ENCODE data around the gene CSMD2. TPM values are rescaled to one million over a fixed set of nuclear protein-coding genes. Genes with fewer than 3 reads are reported as not detected.

The CSMD2 gene
- total RNA-seq, 1 experiment from 2014 or later: not detected

DNA sequence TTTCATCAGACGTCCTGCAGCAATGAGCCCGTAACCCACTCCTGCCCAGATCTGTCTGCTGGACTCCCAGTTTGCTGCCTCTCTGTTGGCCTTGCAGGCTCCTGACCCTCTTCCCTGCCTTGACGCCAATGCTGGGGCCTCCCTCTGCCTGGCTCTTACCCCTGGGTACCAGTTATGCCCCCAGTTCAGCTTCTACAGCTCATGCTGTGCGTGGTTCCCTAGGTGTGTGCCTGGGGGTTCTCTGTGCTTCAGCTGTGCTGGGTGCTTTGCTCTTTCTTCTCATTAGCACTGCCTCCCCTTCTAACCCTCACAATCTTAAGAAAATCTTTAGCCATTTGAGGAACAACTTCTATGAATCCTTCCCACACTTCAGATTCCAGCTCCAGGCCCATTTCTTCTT, 541.2 kb downstream of the CSMD2 start:
- no peak overlapping the region for H3K27ac ChIP-seq

GRCh38 chr1:33622757-33623156, 542.3 kb downstream of the CSMD2 start:
- ChIA-PET CTCF (no interaction called here), POLR2A (ENCODE audit: unreplicated experiment) (no interaction called here)
- Histone ChIP-seq H3K27ac (no peak overlapping the region), H2AFZ (no peak overlapping the region), H4K20me1 (ENCODE audit: insufficient read depth) (no peaks in the 10 kb centered on the region), H3K4me1 (replicated peaks; ENCODE audit: insufficient read depth) (no peaks in the 10 kb centered on the region), H3K36me3 (ENCODE audit: low read depth) (no peaks in the 10 kb centered on the region), H3F3A (ENCODE audit: insufficient read depth, low read depth) (no peaks in the 10 kb centered on the region), H3K9me3 (ENCODE audit: insufficient read depth, low read depth) (no peaks in the 10 kb centered on the region), H3K9me2 (ENCODE audit: insufficient read depth) (no peaks in the 10 kb centered on the region), H3K4me2 (no peak overlapping the region), H3K4me3 (no peak overlapping the region), H3K27me3 (ENCODE audit: insufficient read depth, low read depth) (peaks cover 87% of the 10 kb centered on the region), H3K79me2 (ENCODE audit: low read depth) (no peaks in the 10 kb centered on the region)
- TF ChIP-seq EZH2 (IDR thresholded peaks at IDR 0.05; ENCODE audit: low read depth): no peak
- TF ChIP-seq, protein P1, sequence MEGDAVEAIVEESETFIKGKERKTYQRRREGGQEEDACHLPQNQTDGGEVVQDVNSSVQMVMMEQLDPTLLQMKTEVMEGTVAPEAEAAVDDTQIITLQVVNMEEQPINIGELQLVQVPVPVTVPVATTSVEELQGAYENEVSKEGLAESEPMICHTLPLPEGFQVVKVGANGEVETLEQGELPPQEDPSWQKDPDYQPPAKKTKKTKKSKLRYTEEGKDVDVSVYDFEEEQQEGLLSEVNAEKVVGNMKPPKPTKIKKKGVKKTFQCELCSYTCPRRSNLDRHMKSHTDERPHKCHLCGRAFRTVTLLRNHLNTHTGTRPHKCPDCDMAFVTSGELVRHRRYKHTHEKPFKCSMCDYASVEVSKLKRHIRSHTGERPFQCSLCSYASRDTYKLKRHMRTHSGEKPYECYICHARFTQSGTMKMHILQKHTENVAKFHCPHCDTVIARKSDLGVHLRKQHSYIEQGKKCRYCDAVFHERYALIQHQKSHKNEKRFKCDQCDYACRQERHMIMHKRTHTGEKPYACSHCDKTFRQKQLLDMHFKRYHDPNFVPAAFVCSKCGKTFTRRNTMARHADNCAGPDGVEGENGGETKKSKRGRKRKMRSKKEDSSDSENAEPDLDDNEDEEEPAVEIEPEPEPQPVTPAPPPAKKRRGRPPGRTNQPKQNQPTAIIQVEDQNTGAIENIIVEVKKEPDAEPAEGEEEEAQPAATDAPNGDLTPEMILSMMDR (conservative IDR thresholded peaks at IDR 0.05): no peak
- no peak for DNase-seq
- BruUV-seq (replicated peaks): no TSS peak
- intact Hi-C loops (cut with micrococcal nuclease; ENCODE audit: unreplicated experiment): no loop called here

More for the DNA sequence above, 541.2 kb downstream of the CSMD2 start:
- Histone ChIP-seq H3K4me3 (no peak overlapping the region), H2AFZ (no peak overlapping the region), H3K36me3 (ENCODE audit: low read depth) (no peaks in the 10 kb centered on the region), H3K27me3 (ENCODE audit: insufficient read depth, low read depth) (peaks cover 87% of the 10 kb centered on the region), H3K9me2 (ENCODE audit: insufficient read depth) (no peaks in the 10 kb centered on the region), H3K79me2 (ENCODE audit: low read depth) (no peaks in the 10 kb centered on the region), H4K20me1 (ENCODE audit: insufficient read depth) (no peaks in the 10 kb centered on the region), H3F3A (ENCODE audit: insufficient read depth, low read depth) (no peaks in the 10 kb centered on the region), H3K4me2 (no peak overlapping the region), H3K4me1 (replicated peaks; ENCODE audit: insufficient read depth) (no peaks in the 10 kb centered on the region), H3K9me3 (ENCODE audit: insufficient read depth, low read depth) (no peaks in the 10 kb centered on the region)
- ChIA-PET POLR2A (ENCODE audit: unreplicated experiment) (no interaction called here), CTCF (interaction anchor here (0.6 kb wide), 1 partner anchor 10 kb away, joined by 3 read pairs; no protein-coding TSS in a partner anchor)
- BruUV-seq (replicated peaks): no TSS peak
- intact Hi-C loops (cut with micrococcal nuclease; ENCODE audit: unreplicated experiment): no loop called here
- no peak for DNase-seq
- TF ChIP-seq, protein P1 (conservative IDR thresholded peaks at IDR 0.05): no peak
- TF ChIP-seq EZH2 (IDR thresholded peaks at IDR 0.05; ENCODE audit: low read depth): no peak

DNA sequence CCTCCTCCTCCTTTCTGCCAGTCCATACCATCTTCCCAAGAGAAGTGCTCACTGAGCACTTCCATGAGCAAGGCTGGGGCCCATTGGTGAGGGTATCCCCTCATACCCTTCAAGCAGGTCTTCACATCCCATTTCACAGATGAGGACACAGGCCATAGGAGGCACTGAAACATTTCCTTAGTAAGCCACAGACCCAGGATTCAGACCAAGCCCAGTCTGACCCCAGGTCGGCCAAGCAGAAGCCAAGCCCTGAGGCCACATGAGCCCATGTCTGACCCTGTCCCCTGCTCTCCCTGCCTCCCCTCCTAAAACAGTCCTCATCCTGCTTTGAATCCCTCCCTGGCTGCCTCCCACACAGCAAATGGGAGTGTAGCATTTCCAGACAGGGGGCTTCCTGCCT, 546.4 kb downstream of the CSMD2 start:
- no TSS peak for BruUV-seq (replicated peaks)
- no peak overlapping the region for H3K4me2 ChIP-seq
- no peak overlapping the region for H3K27ac ChIP-seq
- H3K9me2 ChIP-seq (ENCODE audit: insufficient read depth): no peaks in the 10 kb centered on the region
- H3F3A ChIP-seq (ENCODE audit: insufficient read depth, low read depth): no peaks in the 10 kb centered on the region
- no peak overlapping the region for H2AFZ ChIP-seq
- intact Hi-C loops (cut with micrococcal nuclease; ENCODE audit: unreplicated experiment): no loop called here
- no peaks in the 10 kb centered on the region for H3K9me3 ChIP-seq (ENCODE audit: insufficient read depth, low read depth)
- DNase-seq: no peak
- POLR2A ChIA-PET (ENCODE audit: unreplicated experiment): no interaction called here
- no peaks in the 10 kb centered on the region for H3K4me1 ChIP-seq (replicated peaks; ENCODE audit: insufficient read depth)
- CTCF ChIA-PET: no interaction called here
- H4K20me1 ChIP-seq (ENCODE audit: insufficient read depth): no peaks in the 10 kb centered on the region
- no peaks in the 10 kb centered on the region for H3K79me2 ChIP-seq (ENCODE audit: low read depth)
- no peak overlapping the region for H3K4me3 ChIP-seq
- no peaks in the 10 kb centered on the region for H3K36me3 ChIP-seq (ENCODE audit: low read depth)
- TF ChIP-seq, protein P1 (conservative IDR thresholded peaks at IDR 0.05): no peak
- no peak for TF ChIP-seq EZH2 (IDR thresholded peaks at IDR 0.05; ENCODE audit: low read depth)
- peaks cover 92% of the 10 kb centered on the region for H3K27me3 ChIP-seq (ENCODE audit: insufficient read depth, low read depth)

Measured in PC-9 (cell line).